ENCODE measurements around the gene HDLBP.

HDLBP gene

GRCh38 chr2:241219030-241219382 is 96.5 kb downstream of the HDLBP start:
- TF ChIP-seq, protein P1, sequence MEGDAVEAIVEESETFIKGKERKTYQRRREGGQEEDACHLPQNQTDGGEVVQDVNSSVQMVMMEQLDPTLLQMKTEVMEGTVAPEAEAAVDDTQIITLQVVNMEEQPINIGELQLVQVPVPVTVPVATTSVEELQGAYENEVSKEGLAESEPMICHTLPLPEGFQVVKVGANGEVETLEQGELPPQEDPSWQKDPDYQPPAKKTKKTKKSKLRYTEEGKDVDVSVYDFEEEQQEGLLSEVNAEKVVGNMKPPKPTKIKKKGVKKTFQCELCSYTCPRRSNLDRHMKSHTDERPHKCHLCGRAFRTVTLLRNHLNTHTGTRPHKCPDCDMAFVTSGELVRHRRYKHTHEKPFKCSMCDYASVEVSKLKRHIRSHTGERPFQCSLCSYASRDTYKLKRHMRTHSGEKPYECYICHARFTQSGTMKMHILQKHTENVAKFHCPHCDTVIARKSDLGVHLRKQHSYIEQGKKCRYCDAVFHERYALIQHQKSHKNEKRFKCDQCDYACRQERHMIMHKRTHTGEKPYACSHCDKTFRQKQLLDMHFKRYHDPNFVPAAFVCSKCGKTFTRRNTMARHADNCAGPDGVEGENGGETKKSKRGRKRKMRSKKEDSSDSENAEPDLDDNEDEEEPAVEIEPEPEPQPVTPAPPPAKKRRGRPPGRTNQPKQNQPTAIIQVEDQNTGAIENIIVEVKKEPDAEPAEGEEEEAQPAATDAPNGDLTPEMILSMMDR (conservative IDR thresholded peaks at IDR 0.05; ENCODE audit: low read depth, low read length) = no peak
- DNase-seq (ENCODE audit: low read depth) = no peak
- peak overlapping the region; percentile 50 for H3K4me3 ChIP-seq (ENCODE audit: low read length)

GRCh38 chr2:241218131-241219029 is 97.1 kb downstream of the HDLBP start:
- TF ChIP-seq, protein P1 (conservative IDR thresholded peaks at IDR 0.05; ENCODE audit: low read depth, low read length) = peak; percentile 9
- peak overlapping the region; percentile 50 for H3K4me3 ChIP-seq (ENCODE audit: low read length)
- DNase-seq (ENCODE audit: low read depth) = no peak

GRCh38 chr2:241217320-241218031 is 98.0 kb downstream of the HDLBP start:
- TF ChIP-seq, protein P1 (conservative IDR thresholded peaks at IDR 0.05; ENCODE audit: low read depth, low read length) = no peak
- H3K4me3 ChIP-seq (ENCODE audit: low read length) = peak overlapping the region; percentile 45
- peak; percentile 30 for DNase-seq (ENCODE audit: low read depth)

DNA sequence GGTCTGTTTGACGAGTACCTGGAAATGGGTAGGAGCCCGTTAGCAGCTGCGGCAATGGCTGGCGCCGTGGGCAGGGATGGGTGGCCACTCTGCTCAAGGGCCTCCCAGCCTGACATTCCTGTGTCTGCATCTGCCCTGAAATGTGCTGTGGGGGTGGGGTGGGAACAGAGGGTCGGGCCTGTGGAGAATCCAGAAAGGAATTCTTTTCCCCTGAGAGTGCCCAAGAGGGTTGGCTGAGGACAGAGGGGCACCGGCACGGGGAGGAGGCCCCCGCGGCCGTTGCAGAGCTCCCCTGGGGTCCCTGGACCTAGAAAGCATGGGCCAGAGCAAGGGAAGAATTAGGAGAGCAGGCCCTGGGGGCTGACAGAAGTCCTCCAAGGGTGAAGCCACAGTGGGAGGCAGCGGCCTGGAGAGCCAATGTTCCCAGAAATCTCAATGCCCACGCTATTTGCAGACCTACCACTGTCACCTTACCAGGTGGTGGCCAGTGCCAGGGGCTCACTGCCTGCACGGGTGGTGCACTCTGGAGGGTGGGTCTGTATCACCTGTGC is 99.2 kb downstream of the HDLBP start:
- TF ChIP-seq, protein P1 (conservative IDR thresholded peaks at IDR 0.05; ENCODE audit: low read depth, low read length) = no peak
- no peak for DNase-seq (ENCODE audit: low read depth)
- no peak overlapping the region for H3K4me3 ChIP-seq (ENCODE audit: low read length)

DNA sequence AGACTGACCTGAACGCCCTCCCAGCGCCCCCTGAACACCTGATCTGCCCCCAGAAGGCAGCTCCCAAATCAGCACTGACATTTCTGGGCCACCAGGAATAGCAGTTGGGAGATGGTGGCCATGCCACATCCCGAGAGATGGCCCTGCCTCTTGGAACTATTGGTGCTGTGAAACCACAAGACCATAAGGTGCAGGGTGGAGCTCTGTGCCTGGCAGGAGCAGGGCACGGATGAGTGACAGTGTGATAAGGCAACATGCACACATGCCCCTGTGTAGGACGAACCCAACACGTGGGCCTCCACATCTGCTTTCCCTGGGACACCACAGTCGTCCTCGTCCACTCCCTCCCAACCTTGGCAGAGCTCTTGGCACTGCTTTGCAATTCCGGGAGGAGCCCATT is 100.1 kb downstream of the HDLBP start:
- TF ChIP-seq, protein P1 (conservative IDR thresholded peaks at IDR 0.05; ENCODE audit: low read depth, low read length) = no peak
- no peak for DNase-seq (ENCODE audit: low read depth)
- no peak overlapping the region for H3K4me3 ChIP-seq (ENCODE audit: low read length)

DNA sequence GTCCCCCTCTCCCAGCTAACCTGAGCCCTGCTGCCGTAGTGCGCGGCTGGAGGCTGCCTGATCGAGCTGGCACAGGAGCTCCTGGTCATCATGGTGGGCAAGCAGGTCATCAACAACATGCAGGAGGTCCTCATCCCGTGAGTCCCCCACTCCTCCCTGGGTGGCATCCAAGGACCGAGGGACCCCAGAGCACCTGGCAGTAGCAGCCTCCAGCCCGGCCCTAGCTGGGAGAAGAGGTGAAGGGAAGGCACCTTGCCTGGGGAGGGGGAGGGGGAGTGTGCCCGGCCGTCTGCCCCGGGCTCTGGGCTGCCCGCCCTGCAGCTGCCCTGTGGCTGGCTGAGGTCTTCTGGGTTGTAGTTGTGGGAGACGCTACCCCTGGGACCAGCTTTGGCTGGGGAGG is 100.7 kb downstream of the HDLBP start:
- no peak overlapping the region for H3K4me3 ChIP-seq (ENCODE audit: low read length)
- DNase-seq (ENCODE audit: low read depth) = no peak
- TF ChIP-seq, protein P1 (conservative IDR thresholded peaks at IDR 0.05; ENCODE audit: low read depth, low read length) = no peak

Measured in retinal pigment epithelial cell (primary cell).